ENCODE measurements around the gene KRT71.

KRT71 gene

DNA sequence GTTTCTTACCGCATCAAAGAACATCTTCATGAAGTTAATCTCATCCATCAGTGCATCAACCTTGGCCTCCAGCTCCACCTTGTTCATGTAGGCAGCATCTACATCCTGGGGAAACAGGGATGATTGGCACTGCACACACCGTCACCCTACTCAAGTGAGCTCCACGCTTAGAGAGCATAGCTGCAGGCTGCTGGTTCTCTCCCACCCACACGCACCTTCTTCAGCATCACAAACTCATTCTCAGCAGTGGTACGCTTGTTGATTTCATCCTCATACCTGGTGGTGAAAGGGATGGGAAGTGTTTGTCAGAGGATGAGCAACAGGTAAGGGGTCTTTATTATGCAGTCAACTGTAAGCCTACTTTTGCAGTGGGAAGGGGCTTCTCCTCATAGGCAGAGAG lies 35.1 kb downstream of the KRT71 start:
- Histone ChIP-seq H3K27ac (ENCODE audit: low read length) (no peak overlapping the region), H3K4me1 (ENCODE audit: low read length) (peaks cover 31% of the 10 kb centered on the region), H3K9me3 (ENCODE audit: insufficient read depth, low read length) (no peaks in the 10 kb centered on the region), H3K27me3 (ENCODE audit: low read depth, low read length) (peaks cover 3% of the 10 kb centered on the region; the same call in 1 of the 2 replicates), H2AFZ (ENCODE audit: low read depth, low read length) (no peak overlapping the region), H3K79me2 (ENCODE audit: low read length) (no peaks in the 10 kb centered on the region), H3K9ac (ENCODE audit: low read length) (no peak overlapping the region), H4K20me1 (ENCODE audit: insufficient read depth, low read length) (no peaks in the 10 kb centered on the region), H3K4me2 (ENCODE audit: low read length) (no peak overlapping the region), H3K4me3 (ENCODE audit: low read length) (no peak overlapping the region), H3K36me3 (replicated peaks; ENCODE audit: low read depth, low read length) (no peaks in the 10 kb centered on the region)
- no peak for TF ChIP-seq EZH2phosphoT487 (IDR thresholded peaks at IDR 0.05; ENCODE audit: low read depth)
- TF ChIP-seq, protein P1, sequence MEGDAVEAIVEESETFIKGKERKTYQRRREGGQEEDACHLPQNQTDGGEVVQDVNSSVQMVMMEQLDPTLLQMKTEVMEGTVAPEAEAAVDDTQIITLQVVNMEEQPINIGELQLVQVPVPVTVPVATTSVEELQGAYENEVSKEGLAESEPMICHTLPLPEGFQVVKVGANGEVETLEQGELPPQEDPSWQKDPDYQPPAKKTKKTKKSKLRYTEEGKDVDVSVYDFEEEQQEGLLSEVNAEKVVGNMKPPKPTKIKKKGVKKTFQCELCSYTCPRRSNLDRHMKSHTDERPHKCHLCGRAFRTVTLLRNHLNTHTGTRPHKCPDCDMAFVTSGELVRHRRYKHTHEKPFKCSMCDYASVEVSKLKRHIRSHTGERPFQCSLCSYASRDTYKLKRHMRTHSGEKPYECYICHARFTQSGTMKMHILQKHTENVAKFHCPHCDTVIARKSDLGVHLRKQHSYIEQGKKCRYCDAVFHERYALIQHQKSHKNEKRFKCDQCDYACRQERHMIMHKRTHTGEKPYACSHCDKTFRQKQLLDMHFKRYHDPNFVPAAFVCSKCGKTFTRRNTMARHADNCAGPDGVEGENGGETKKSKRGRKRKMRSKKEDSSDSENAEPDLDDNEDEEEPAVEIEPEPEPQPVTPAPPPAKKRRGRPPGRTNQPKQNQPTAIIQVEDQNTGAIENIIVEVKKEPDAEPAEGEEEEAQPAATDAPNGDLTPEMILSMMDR (IDR thresholded peaks at IDR 0.05; ENCODE audit: low read depth, low read length) = no peak

DNA sequence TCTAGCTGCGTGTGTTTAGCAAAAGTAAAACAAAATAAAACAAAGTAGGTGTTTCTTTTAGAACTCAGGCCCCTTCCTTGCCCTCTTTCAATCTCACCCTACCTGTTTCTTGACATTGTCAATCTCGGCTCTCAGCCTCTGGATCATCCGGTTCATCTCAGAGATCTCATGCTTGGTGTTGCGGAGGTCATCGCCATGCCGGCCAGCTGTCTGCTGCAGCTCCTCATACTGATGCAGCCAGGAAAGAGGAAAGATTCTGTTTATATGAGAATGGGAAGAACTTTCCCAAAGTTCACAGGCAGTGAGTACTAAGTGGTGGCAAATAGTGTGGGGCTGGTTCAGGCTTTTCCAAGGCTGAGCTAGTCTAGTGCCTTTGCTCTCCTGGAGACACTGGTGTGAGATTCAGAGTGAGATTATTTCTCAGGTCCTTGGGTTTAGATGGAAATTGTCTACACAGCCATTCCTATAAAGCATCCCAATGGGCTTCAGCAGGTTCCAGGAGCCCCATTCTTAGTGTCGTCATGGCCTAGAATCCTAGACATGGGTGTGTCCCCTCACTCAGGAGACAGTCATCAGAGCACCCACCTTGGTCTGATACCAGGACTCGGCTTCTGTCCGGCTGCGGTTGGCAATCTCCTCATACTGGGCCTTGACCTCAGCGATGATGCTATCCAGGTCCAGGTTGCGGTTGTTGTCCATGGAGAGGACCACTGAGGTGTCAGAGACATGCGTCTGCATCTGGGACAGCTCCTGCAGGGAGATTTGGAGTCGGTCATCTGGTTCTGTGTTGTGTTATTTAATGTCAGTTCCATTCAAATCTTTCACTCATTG lies 35.7 kb downstream of the KRT71 start:
- Histone ChIP-seq H3K9ac (ENCODE audit: low read length) (no peak overlapping the region), H4K20me1 (ENCODE audit: insufficient read depth, low read length) (no peaks in the 10 kb centered on the region), H2AFZ (ENCODE audit: low read depth, low read length) (no peak overlapping the region), H3K36me3 (replicated peaks; ENCODE audit: low read depth, low read length) (no peaks in the 10 kb centered on the region), H3K4me2 (ENCODE audit: low read length) (no peak overlapping the region), H3K4me3 (ENCODE audit: low read length) (no peak overlapping the region), H3K27ac (ENCODE audit: low read length) (no peak overlapping the region), H3K4me1 (ENCODE audit: low read length) (peaks cover 24% of the 10 kb centered on the region), H3K9me3 (ENCODE audit: insufficient read depth, low read length) (no peaks in the 10 kb centered on the region), H3K27me3 (ENCODE audit: low read depth, low read length) (peaks cover 3% of the 10 kb centered on the region; the same call in 1 of the 2 replicates), H3K79me2 (ENCODE audit: low read length) (no peaks in the 10 kb centered on the region)
- TF ChIP-seq EZH2phosphoT487 (IDR thresholded peaks at IDR 0.05; ENCODE audit: low read depth) = no peak
- TF ChIP-seq, protein P1 (IDR thresholded peaks at IDR 0.05; ENCODE audit: low read depth, low read length) = no peak

DNA sequence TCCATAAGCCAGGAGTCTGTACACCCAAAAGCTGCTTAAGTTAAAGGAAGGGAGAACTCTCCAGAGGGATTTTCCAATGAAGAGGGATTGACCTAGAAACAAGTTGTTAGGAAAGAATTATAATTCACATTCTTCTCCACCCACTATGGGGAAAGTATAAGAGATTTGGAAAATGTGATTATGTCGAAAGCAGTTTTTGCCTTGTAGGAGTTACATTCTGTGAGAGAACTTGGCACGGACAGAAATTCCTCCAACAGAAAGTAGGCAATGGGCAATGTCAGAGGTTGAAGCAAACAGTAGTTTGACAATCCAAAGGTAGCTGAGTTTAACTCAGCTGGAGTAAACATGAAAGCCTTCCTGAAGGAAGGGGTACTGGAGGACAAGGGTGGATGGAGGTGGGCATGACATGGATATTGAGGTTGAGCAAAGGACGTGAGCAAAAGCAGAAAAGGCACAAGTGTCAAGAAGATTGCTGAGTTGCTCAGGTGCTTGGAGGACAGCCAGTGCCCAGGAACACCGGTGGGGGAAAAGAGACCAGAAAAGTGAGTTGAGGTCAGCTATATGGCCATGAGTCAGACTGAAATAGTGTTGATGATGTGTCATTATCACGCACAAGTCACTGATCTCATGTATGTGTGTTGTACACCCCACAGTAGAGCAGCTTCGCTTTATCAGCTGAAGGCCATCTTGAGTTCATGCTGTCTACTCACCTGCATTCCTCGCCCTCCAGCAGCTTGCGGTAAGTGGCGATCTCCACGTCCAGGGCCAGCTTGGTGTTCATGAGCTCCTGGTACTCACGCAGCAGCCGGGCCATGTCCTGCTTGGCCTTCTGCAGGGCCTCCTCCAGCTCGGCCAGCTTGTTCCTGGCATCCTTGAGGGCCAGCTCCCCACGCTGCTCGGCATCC lies 36.8 kb downstream of the KRT71 start:
- TF ChIP-seq EZH2phosphoT487 (IDR thresholded peaks at IDR 0.05; ENCODE audit: low read depth) = no peak
- TF ChIP-seq, protein P1 (IDR thresholded peaks at IDR 0.05; ENCODE audit: low read depth, low read length) = no peak
- Histone ChIP-seq H3K27me3 (ENCODE audit: low read depth, low read length) (peaks cover 3% of the 10 kb centered on the region; the same call in 1 of the 2 replicates), H4K20me1 (ENCODE audit: insufficient read depth, low read length) (no peaks in the 10 kb centered on the region), H3K36me3 (replicated peaks; ENCODE audit: low read depth, low read length) (no peaks in the 10 kb centered on the region), H3K79me2 (ENCODE audit: low read length) (no peaks in the 10 kb centered on the region), H2AFZ (ENCODE audit: low read depth, low read length) (no peak overlapping the region), H3K4me2 (ENCODE audit: low read length) (no peak overlapping the region), H3K4me3 (ENCODE audit: low read length) (no peak overlapping the region), H3K9me3 (ENCODE audit: insufficient read depth, low read length) (no peaks in the 10 kb centered on the region), H3K4me1 (ENCODE audit: low read length) (peaks cover 14% of the 10 kb centered on the region), H3K9ac (ENCODE audit: low read length) (no peak overlapping the region), H3K27ac (ENCODE audit: low read length) (no peak overlapping the region)

DNA sequence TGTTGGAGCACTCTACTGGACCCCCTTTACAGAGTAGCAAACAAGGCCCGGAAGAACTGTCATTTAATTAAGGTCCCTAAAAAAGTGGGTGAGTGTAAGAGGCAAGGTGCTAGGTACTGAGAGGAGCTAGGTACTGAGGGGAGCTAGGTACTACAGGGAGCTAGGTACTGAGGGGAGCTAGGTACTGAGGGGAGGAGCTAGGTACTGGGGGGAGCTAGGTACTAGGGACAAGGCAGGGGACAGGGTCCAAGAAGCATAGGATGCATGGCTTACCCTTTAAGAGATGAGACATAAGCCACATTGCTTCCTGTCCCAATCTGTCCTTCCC lies 37.7 kb downstream of the KRT71 start:
- TF ChIP-seq EZH2phosphoT487 (IDR thresholded peaks at IDR 0.05; ENCODE audit: low read depth) = no peak
- TF ChIP-seq, protein P1 (IDR thresholded peaks at IDR 0.05; ENCODE audit: low read depth, low read length) = no peak
- Histone ChIP-seq H3K4me1 (ENCODE audit: low read length) (peaks cover 8% of the 10 kb centered on the region), H3K4me2 (ENCODE audit: low read length) (no peak overlapping the region), H3K27ac (ENCODE audit: low read length) (no peak overlapping the region), H3K79me2 (ENCODE audit: low read length) (no peaks in the 10 kb centered on the region), H3K27me3 (ENCODE audit: low read depth, low read length) (peaks cover 3% of the 10 kb centered on the region; the same call in 1 of the 2 replicates), H3K9ac (ENCODE audit: low read length) (no peak overlapping the region), H3K4me3 (ENCODE audit: low read length) (no peak overlapping the region), H4K20me1 (ENCODE audit: insufficient read depth, low read length) (no peaks in the 10 kb centered on the region), H3K9me3 (ENCODE audit: insufficient read depth, low read length) (no peaks in the 10 kb centered on the region), H3K36me3 (replicated peaks; ENCODE audit: low read depth, low read length) (no peaks in the 10 kb centered on the region), H2AFZ (ENCODE audit: low read depth, low read length) (no peak overlapping the region)

All from OCI-LY3 (cell line).